HepG2 (cell line): ENCODE measurements around the gene DRC7. TPM values are rescaled to one million over a fixed set of nuclear protein-coding genes. Genes with fewer than 3 reads are reported as not detected.

Source experiments
- ATF2 ChIP-seq: sonication (generic); formaldehyde crosslinking; IDR thresholded peaks from 2 replicates; pipeline ENCODE4 v1.4.0; 2020; ENCODE audit warnings: missing genetic modification reagents
- CEBPB ChIP-seq: IDR thresholded peaks from 2 replicates; pipeline ENCODE4 v1.6.1; 2011; ENCODE audit warnings: low read depth, low read length, improper control_type of control experiment, borderline replicate concordance
- FIP1L1 ChIP-seq: fragments of 200-400 bp; formaldehyde crosslinking; IDR thresholded peaks from 2 replicates; pipeline ENCODE4 v1.6.1; 2018; ENCODE audit warnings: low read depth, mild to moderate bottlenecking, low read length, moderate library complexity, borderline replicate concordance; ENCODE audit not compliant: insufficient read depth
- FOXK1 ChIP-seq: sonication (generic); formaldehyde crosslinking; IDR thresholded peaks from 2 replicates; pipeline ENCODE4 v1.4.0; 2020; ENCODE audit warnings: low read depth, missing genetic modification reagents, borderline replicate concordance
- HHEX ChIP-seq: IDR thresholded peaks from 2 replicates; pipeline ENCODE4 v1.6.1; 2016; ENCODE audit warnings: control low read depth
- IKZF1 ChIP-seq: fragments of 450-650 bp; IDR thresholded peaks from 2 replicates; pipeline ENCODE4 v1.7.1; 2016
- KLF9 ChIP-seq: IDR thresholded peaks from 2 replicates; pipeline ENCODE4 v1.6.1; 2016; ENCODE audit warnings: low read depth
- KMT2B ChIP-seq: IDR thresholded peaks from 2 replicates; pipeline ENCODE4 v1.6.1; 2016; ENCODE audit warnings: missing genetic modification reagents, missing compliant biosample characterization
- NFIB ChIP-seq: sonication (generic); formaldehyde crosslinking; IDR thresholded peaks from 2 replicates; pipeline ENCODE4 v1.9.0; 2021; ENCODE audit warnings: missing genetic modification reagents, mild to moderate bottlenecking, borderline replicate concordance
- RXRB ChIP-seq: IDR thresholded peaks from 2 replicates; pipeline ENCODE4 v1.6.1; 2016; ENCODE audit warnings: borderline replicate concordance, missing genetic modification reagents, missing compliant biosample characterization
- SKI ChIP-seq: fragments of 450-650 bp; IDR thresholded peaks from one replicate; pipeline ENCODE4 v1.6.1; 2018; ENCODE audit warnings: mild to moderate bottlenecking; ENCODE audit not compliant: partially characterized antibody
- SNAPC4 ChIP-seq: sonication (generic); formaldehyde crosslinking; IDR thresholded peaks from 2 replicates; pipeline ENCODE4 v1.4.0; 2020; ENCODE audit warnings: mild to moderate bottlenecking, missing genetic modification reagents
- ZFP41 ChIP-seq: sonication (generic); formaldehyde crosslinking; IDR thresholded peaks from 2 replicates; pipeline ENCODE4 v1.4.0; 2020; ENCODE audit warnings: mild to moderate bottlenecking, missing genetic modification reagents, borderline replicate concordance
- ZHX1 ChIP-seq: sonication (generic); formaldehyde crosslinking; IDR thresholded peaks from 2 replicates; pipeline ENCODE4 v1.8.1; 2022; ENCODE audit warnings: low read depth, mild to moderate bottlenecking, missing genetic modification reagents
- ZNF121 ChIP-seq: sonication (generic); formaldehyde crosslinking; IDR thresholded peaks from 2 replicates; pipeline ENCODE4 v1.5.0; 2020; ENCODE audit warnings: mild to moderate bottlenecking, missing genetic modification reagents
- ZNF138 ChIP-seq: sonication (generic); formaldehyde crosslinking; IDR thresholded peaks from 2 replicates; pipeline ENCODE4 v1.5.0; 2020; ENCODE audit warnings: mild to moderate bottlenecking, low read depth, missing genetic modification reagents
- ZNF160 ChIP-seq: sonication (generic); formaldehyde crosslinking; IDR thresholded peaks from 2 replicates; pipeline ENCODE4 v1.8.0; 2022; ENCODE audit warnings: mild to moderate bottlenecking, inconsistent platforms, missing genetic modification reagents
- ZNF234 ChIP-seq: sonication (generic); formaldehyde crosslinking; conservative IDR thresholded peaks from 2 replicates; pipeline ENCODE4 v1.5.1; 2020; ENCODE audit warnings: mild to moderate bottlenecking, missing genetic modification reagents
- ZNF468 ChIP-seq: sonication (generic); formaldehyde crosslinking; IDR thresholded peaks from 2 replicates; pipeline ENCODE4 v1.8.0; 2022; ENCODE audit warnings: mild to moderate bottlenecking, moderate library complexity, missing genetic modification reagents
- ZNF598 ChIP-seq: sonication (generic); formaldehyde crosslinking; IDR thresholded peaks from 2 replicates; pipeline ENCODE4 v1.5.1; 2020; ENCODE audit warnings: mild to moderate bottlenecking, missing genetic modification reagents, borderline replicate concordance
- ZNF878 ChIP-seq: sonication (generic); formaldehyde crosslinking; IDR thresholded peaks from 2 replicates; pipeline ENCODE4 v1.8.1; 2023; ENCODE audit warnings: mild to moderate bottlenecking, missing genetic modification reagents, moderate library complexity
- polyA plus RNA-seq, 8 experiments: library from polyadenylated mRNA; depleted of rRNA in 3 of 8; stranded (reverse) in 7 of 8; unstranded in 1 of 8; fragments of >200 nt; fragmentation: Illumina TruSeq in 4 of 8; extraction: Trizol in 4 of 8; gene quantifications; 2 replicates each; pipeline versions ENCODE4 v1.2.1 to v1.2.3, GENCODE V29; 2011 to 2016; ENCODE audit warnings: low read depth in 4 of 8, missing spikeins in 1 of 8, mixed read lengths in 1 of 8; ENCODE audit not compliant: insufficient read depth in 1 of 8
- total RNA-seq, 5 experiments: library from RNA; depleted of rRNA; stranded (reverse); fragments of >200 nt; fragmentation: Illumina TruSeq; extraction: Trizol; gene quantifications; 2 replicates each; pipeline ENCODE4 v1.2.3, GENCODE V29; 2016; ENCODE audit warnings: low read depth in 1 of 5

The DRC7 gene
- total and polyA plus RNA-seq, 2 of the 13 experiments (the other 11 are each of a cell fraction or from before 2014, with no cell fraction given), result 2.7 to 3.4 TPM

- TF ChIP-seq ZHX1 (CRISPR knock-in tag) (peak; percentile 98), ZNF598 (CRISPR knock-in tag) (0 out of 2 replicates have a peak, but pooled peaks have one; percentile 59), NFIB (CRISPR knock-in tag) (no peak; the same call in 1 of the 2 replicates), KLF9 (CRISPR knock-in tag) (no peak), ZFP41 (no peak), CEBPB (peak; percentile 99), ZNF160 (CRISPR knock-in tag) (peak; percentile 20; the same call in 1 of the 2 replicates), ZNF121 (0 out of 2 replicates have a peak, but pooled peaks have one; percentile 44), SNAPC4 (CRISPR knock-in tag) (no peak), FOXK1 (peak; percentile 79; the same call in 1 of the 2 replicates), HHEX (CRISPR knock-in tag) (no peak), ZNF468 (CRISPR knock-in tag) (no peak), ZNF878 (CRISPR knock-in tag) (no peak; the same call in 1 of the 2 replicates), RXRB (peak; percentile 99), IKZF1 (no peak), ATF2 (CRISPR knock-in tag) (peak; percentile 99), ZNF138 (CRISPR knock-in tag) (no peak), SKI (peak; percentile 81), ZNF234 (CRISPR knock-in tag) (no peak), FIP1L1 (no peak), KMT2B (CRISPR knock-in tag) (peak; percentile 17; the same call in 1 of the 2 replicates)
These were observed 26.9 kb upstream of the DRC7 start (continued) for GRCh38 chr16:57667526-57668262.
